OCI-M2 (cell line): ENCODE data around the gene MAPRE2.
A peak's percentile ranks its signal among the peaks of the same experiment; 100 is the strongest.

Experiments used
- DNase-seq: peaks from one replicate; lab custom pipeline; 2025; ENCODE audit not compliant: unreplicated experiment; lab: John Stamatoyannopoulos, UW

MAPRE2 gene

DNA sequence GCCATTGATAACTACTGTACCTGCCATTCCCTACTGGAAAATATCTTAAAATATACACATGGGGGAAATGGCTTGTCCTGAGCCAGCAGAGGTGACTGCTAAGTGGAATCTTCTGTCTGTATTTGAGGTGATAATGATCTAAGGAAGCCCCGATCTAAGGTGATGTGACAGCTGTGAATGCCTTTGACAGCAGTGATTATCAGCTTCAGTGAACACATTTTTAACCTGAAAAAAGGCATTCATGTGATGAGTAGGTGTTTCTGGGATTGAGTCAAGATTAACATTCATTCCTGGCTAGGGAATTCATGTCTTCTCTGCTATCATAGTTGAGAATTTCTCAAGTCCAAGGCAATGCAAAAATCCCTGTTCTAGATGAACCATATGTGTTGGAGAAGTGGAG, 9.1 kb upstream of the MAPRE2 start:
- DNase-seq: no peak

DNA sequence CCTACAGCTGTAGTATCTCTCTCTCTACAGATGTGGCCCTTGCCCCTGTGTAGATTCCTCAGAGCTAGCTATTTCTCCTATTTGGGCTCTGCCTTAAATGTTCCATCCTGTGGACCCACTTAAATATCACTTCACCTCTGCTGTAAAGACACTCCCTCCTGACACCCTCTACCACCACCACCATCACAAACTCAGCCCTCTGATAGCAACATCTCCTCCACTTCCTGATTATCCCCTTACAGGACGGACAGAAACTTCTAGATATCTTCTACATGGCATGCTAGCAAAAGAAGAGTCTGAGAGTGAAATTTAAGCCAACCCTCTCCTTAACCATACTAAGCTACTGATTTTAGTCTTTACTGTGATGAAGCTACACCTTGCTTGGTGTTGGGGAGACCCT, 3.2 kb upstream of the MAPRE2 start:
- no peak for DNase-seq

DNA sequence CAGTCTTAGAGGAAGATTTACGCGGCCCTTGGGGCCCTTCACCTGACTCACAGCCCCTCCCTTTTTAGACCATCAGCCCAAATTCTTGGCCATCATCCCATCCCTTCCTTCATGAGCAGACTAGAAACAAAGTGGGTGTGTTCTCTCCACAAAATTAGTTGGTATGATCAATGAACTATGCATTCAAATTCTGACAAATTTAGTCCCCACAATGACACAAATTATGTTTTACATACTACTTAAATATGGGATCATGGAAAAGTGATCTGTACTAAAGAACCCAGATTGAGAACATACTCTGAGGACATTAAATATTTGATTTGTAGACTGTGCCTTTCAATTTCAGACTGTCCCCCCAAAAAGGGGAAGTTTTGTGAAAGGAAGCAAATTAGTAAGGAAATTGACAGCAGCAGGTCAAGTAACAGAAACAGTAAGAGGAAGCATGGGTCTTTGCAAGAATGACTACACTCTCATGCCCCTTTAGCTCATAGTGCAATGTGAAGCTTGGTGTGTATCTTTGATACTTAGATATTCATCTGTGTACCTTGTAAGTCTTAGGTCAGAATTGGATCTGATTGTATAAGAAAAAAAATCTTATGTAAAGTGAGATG, 2.2 kb upstream of the MAPRE2 start:
- DNase-seq: no peak

DNA sequence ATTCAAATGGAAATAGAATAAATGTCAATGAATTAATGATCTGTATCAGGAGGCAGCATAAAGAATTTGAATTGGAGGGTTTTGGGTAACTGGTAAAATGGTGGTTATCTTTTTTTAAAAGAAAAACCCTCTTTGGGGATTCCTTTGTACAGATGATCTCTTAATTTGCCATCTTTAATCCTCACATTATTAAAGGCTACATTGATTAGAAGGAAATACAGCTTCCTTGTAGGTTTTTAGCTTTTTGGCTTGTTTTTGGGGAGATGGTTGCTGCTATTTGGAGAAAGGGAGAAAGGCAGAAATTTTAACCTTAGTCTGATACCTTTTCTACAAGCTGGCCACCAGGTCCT, 600 bp upstream of the MAPRE2 start:
- DNase-seq: no peak

DNA sequence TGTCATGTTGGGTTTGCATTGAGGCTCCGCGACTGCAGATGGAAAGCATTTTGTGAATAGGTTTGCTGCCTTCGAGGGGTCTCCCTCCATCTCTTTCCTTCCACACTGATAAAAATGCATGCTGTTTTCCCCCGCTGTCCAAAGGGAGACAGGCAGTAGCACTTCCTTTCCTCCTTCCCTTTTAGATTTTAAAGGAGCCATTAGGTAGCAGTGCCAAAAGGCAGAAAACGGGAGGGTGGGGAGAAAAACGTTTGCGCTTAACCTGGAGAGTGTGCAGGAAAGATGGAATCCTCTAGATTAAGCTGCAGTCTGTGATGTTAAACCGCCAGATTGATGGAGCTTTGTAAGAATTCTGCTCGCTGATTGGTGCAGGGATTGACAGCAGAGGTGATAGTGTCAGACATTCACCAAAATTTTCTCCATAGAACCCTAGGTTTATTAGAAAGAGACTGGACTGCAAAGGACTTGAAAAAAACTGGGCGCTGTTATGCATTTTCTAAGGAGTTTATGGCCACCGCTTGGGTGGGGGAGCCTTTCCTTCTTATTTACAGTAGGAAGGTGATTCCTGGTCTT, 688 bp downstream of the MAPRE2 start:
- DNase-seq: no peak

DNA sequence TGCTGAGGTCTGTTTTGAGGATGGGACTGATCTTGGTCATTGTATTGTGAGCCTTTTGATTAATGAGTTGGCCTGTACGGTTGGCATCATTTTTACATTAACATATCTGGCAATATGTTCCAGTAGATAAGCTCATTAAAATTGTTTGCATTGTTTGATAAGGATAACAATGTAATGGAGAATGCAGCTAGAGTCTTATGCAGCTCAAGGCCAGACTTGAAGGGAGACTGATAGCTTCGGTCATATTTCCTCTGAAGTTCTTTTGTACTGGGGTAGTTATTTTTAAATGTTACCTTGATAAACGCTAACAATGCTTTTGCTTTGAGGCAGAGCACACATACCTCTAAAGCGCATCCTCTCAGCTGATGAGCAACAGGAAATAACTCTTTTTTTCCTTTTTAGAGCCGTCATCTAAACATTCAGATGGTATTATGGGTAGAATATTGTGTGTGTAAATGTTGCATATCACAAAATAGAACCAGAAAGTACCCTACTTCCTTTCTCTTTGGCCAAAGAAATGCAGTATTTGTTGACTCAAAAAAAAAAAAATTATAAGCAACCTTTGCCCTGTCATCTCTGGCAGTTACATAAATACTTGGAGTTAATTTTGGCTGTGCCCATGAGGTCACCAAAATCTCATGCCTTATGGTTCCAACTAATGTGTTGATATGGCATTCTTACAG, 1.3 kb downstream of the MAPRE2 start:
- peak; percentile 15 for DNase-seq

DNA sequence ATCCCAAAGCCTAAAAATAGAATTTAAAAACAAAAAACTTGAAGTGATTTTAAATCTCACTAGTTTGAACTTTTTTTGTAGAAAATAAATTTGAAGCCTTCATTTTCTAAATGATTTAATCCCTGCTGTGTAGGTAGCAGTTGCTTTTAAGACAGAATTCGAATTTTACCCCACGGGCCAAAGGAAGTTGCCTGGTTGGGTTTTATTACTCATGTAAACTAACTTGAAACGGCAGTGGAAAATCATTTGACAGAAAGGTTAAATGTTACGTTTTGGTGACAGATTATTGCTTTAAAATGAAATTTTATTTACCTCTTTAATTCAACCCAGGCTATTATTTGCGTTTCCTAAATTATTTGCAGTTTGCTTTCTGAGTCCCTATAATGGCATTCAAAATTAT, 2.0 kb downstream of the MAPRE2 start:
- DNase-seq: no peak

DNA sequence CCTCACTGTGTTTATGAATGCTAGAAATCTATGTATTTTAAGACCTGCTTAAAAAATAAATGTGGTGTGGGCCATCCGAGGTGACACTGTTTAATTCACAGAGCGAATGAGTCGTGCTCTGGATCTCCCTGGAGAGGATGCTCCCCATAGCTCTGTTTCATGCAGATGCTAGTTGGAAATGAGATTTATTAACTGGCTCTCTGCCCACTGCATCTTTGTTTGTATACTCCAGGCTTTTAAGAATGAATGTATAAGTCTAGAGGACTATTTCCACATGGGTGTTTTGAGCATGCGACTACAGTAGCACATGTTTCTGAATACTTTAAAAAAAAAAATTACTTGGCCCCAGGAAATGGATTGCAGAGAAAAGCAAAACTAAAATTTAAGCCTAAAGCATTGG, 3.9 kb downstream of the MAPRE2 start:
- no peak for DNase-seq

DNA sequence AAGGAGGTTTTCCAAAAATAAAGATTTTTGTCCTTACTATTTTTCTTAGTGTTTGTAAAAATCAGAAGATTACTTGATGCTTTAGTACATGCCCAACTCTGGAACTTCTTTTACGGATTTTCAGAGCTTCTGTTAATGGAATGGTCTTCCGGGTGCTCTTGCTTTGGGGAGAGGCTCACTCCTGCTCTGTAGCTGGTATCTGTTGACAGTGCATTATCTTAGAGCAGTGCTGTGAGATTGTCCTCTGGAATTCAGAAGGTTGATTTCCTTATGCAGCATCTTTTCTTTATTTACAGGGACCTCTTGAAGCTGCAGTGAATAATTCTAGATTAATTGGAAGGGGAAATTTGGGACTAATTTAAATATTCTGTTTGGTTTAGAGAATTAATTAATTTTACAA, 4.6 kb downstream of the MAPRE2 start:
- no peak for DNase-seq

DNA sequence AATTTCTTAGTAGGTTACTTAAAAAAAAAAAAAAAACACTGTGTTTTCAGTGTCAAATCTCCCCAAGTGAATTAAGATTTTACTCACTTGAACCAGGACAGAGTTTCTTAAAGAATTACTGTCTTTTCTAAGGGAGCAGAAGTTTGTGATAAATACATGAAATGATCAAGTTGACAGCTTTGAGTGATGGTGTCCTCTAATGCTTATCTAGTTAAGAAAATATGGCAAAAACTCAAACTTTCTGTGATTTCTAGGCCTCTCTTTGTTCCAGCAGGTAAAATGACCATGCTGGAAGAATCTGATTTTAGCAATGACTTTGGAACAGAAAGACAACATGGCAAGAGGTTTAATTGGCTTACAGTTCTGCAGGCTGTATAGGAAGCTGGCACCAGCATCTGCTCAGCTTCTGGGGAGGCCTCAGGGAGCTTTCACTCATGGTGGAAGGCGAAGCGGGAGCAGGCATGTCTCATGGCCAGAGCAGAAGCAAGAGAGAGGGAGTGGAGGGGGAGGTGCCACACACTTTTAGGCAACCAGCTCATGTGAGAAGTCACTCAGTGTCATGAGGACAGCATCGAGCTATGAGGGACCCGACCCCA, 6.6 kb downstream of the MAPRE2 start:
- DNase-seq: no peak

DNA sequence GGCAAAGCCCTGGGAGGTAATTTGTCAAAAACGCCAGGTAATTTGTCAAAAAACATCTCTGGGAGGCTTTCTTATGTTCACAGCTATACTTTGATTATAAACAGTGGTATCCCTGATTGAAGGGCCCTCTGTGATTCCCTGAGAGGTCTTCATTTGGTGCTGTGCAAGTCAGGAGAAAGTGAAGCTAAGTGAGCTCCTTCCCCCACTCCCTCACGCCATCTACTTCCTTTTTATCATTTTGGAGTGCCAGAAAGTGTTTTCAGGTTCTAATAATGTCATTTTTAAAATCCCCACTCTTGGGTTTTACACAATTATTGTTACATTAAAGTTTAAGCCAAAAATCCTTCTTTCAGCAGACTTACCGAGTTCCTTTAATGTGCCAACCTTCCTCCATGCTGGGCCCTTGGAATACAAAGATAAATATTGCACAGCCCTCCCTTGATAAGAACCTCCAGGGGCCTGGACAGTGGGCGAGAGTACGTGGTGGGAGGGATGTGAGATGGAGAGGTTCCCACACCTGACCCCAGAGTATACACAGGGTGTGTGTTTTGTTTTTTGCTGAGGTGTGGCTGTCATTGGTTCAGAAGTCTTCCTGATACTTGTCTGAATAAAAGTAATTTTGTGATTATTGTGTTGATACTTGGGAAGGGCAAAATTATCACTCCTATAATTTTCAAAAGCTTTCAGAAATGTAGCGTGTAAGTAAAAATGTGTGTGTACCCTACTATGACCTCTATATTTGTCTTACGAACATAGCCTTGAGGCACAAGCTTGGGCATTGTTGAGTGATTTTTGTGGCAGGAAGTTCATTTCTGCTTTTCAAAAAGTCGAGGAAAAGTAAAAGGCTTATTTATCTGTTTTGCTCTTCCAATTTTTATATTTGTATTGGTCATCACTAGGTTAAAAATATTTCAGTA, 8.2 kb downstream of the MAPRE2 start:
- no peak for DNase-seq

DNA sequence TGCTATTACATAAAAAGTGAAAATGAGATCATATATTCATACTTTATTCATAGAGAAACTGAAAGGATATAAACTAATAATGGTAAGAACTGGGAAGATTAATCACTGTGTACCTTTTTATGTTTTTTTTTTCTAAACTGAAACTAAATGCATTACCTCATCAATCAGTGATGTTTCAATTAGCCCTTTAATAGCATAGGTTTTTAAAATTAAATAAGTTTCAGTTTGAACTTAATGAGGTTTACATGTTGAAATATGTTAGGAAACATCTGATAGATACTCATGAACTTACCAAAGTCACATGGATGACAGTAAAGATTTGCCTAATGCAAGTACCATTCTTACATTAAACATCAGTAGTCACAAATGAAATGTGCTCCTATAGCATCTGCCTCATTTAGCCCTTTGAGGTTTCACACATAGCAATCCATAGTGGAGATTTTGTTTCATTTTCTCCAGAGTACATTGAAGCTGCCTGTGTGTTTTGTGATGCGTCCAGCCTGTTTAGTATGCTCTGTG, 8.9 kb downstream of the MAPRE2 start:
- DNase-seq: no peak

DNA sequence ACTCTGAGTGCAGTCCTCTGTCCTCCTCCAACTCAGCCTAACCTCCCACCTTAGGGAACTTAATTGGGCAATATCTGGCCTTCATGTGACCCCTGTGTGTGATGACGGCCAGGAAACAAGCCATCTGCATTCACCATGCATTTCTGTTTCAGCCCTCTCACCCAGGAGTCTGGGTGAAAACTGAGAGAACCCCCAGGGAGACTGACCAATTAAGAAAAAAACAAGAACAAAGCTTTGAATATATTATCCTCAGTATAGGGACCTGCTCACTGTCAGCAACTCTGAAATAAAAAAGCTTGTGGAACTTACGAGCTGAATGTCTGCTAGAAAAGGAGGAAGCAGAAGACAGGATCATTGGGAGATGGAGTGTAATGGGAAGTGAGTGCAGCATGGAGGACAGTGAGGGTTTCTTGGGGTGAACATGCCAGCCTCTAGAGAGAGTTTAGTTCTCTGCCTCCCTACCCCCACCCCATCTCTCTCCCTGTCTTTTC, 9.5 kb downstream of the MAPRE2 start:
- DNase-seq: no peak

DNA sequence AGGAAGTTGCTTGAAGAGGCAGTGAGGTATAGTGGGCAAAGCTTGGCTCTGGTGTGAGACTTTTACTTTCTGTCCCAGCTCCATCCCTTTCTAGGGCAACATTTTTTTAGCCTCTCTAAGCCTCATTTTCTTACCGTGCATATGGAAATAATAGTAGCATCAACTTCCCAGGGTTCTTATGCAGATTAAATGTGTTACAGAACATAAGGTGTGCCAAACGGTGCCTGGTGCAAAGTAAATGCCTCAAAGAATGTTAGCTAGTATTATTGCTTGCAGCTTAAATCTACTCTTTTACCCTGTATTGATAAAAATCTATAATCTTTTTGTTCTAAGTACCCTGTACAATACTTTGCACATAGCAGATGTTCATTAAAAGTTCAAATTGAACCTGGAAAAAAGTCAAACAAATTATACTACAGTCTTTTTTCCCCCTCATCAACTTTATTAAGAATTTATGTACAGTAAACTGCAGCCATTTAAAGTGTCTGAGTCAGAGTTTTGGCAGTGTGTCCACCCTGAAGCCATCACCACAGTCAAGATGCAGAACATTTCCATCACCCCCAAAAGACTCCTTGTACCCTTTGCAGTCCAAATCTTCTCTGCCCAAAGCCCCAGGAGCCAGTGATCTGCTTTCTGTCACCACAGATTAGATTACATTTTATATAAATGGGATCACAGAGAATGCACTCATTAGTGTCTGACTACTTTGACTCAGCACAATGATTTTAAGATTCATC, 10.6 kb downstream of the MAPRE2 start:
- no peak for DNase-seq

DNA sequence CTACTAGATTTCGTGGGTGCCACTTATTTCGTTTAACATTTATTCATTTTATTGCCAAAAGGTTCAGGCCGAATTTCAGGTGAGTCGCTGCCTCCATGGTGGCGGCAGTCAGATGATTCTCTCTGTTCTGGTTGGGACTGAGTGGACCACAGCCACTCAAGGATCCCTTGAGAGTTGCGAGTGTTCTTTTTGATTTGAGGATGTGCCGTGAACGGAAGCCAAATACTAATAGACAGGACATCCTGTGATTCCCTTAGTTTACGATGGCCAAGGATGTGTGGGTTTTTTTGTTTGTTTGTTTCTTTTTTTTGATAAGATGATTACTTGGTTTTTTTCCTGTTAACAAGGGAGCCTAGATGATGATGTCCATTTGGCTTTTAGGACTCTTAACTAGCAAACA, 13.2 kb downstream of the MAPRE2 start:
- DNase-seq: no peak

DNA sequence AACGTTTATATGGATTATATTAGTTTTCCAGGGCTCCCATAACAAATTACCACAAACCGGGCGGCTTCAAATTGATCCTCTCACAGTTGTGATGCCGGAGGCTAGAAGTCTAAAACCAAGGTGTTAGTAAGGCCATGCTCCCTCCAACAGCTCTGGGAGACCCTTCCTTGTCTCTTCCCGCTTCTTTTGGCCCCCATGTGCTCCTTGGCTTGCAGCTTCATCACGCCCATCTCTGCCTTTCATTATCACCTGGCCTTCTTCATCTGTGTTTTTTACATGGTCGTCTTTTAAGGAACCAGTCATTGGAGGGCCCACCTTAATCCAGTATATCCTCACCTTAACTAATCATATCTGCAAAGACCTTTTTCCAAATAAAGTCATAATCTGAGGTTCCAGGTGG, 13.9 kb downstream of the MAPRE2 start:
- no peak for DNase-seq

DNA sequence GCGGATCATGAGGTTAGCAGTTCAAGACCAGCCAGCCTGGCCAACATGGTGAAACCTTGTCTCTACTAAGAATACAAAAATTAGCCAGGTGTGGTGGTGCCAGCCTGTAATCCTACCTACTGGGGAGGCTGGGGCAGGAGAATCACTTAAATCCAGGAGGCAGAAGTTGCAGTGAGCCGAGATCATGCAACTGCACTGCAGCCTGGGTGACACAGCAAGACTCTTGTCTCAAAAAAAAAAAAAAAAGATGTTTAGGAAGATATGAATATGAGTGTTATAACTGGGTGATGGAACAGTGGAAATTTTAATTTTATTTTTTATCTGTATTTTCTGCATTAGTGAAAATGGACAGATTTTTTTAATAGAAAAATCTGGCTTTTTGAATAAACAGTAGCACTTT, 14.5 kb downstream of the MAPRE2 start:
- DNase-seq: no peak

DNA sequence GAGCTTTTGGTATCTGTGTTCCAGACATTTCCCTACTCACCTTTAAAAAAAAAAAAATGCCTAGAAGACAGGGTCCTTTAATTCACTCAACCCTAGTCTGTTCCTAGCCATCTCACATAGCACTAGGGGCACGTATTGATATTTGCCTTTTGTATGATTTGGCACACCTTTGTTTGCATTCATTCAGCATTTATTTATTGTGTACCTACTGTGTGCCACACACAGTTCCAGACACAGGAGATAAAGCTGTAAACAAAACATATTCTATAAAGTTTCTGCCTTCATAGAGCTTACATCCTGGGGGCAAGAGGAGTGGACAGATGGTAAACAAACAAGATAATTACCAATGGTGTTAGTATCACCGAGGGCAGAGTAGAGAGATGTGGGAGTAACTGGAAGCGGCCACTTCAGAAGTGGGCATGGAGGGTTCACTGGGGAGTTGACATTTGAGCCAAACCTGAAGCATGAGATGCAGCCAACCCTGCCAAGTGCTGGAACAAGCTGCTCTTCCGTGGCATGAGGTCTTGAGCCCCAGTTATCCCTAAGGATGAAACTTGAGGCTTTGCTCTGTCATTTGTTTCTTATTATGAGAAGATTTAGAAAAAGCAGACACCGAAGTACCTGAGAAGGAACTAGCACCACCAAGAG, 18.2 kb downstream of the MAPRE2 start:
- no peak for DNase-seq

DNA sequence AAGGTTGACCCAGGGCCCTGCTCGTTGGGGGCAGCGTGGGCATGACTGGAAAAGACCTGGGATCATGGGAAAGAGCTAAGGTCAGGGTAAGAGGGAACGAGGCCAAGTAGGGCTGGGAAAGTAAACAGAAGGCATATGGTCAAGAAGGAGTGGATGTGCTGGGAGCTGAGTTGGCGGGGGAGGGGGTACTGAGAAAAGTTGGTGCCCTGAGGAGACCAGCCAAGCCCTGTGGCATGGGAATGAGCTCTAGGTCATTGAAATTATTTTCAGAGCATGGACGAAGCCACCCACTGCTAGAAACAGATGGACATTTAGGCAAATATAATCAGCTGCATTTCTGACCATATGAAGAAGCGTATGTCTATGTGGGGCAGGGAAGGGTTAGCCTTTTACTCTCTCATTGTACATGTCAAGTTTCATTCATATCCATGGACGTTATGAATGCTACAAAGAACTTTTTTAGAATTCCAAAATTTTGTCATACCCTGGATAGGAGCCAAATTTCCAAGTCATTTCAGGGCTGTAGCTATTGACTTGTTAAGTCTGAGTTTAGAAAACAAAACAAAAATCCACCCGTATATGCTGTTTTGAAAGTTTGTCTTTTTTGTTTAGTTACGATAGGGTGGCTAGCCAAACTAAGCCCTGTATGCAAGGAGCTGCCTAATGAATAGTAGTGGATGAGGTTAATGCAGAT, 19.1 kb downstream of the MAPRE2 start:
- DNase-seq: no peak
